Measurements from ENCODE around the gene TENT5C.

Gene TENT5C

GRCh38 chr1:117586747-117587498 is 18.9 kb upstream of the TENT5C start:
- H3K4me1 ChIP-seq (ENCODE audit: control insufficient read depth in 2 of 2, insufficient read depth in 1 of 2, low read depth in 1 of 2, low read length in 2 of 2), result no peaks in the 10 kb centered on the region
- H2AK5ac ChIP-seq (ENCODE audit: low read depth, low read length), result no peak overlapping the region
- no peak overlapping the region for H3K4me2 ChIP-seq (ENCODE audit: insufficient read depth, low read length, poor library complexity, severe bottlenecking)
- H2BK15ac ChIP-seq (ENCODE audit: low read length), result no peak overlapping the region
- no peak overlapping the region for H3K14ac ChIP-seq (ENCODE audit: low read length)
- H3K4ac ChIP-seq (ENCODE audit: low read length), result no peak overlapping the region
- no peak overlapping the region for H2AFZ ChIP-seq (ENCODE audit: low read length)
- H3K79me1 ChIP-seq (ENCODE audit: low read depth, low read length), result no peaks in the 10 kb centered on the region
- no peak overlapping the region for H3K23ac ChIP-seq (ENCODE audit: low read depth, low read length, poor library complexity)
- peaks cover 0 to 4% of the 10 kb centered on the region in 2 donors for H3K9me3 ChIP-seq (replicated peaks in 1 of 2; ENCODE audit: control insufficient read depth in 2 of 2, insufficient read depth in 1 of 2, low read depth in 1 of 2, low read length in 2 of 2)
- no peaks in the 10 kb centered on the region for H3K27me3 ChIP-seq (ENCODE audit: control insufficient read depth in 3 of 3, insufficient read depth in 3 of 3, low read depth in 1 of 3, low read length in 3 of 3)
- H4K8ac ChIP-seq (ENCODE audit: low read depth, low read length), result no peak overlapping the region
- H3K27ac ChIP-seq (replicated peaks; ENCODE audit: low read length), result no peak overlapping the region
- no CpG with 5 or more reads among the region's 13 CpGs for WGBS, 2 donors (ENCODE audit: extremely low coverage in 2 of 2, insufficient read length in 2 of 2, insufficient replicate concordance in 1 of 2)
- H3K36me3 ChIP-seq (replicated peaks in 1 of 2; ENCODE audit: control insufficient read depth in 2 of 2, insufficient read depth in 2 of 2, low read length in 2 of 2), result peaks cover 0 to 2% of the 10 kb centered on the region in 2 donors
- no peak overlapping the region for H2BK120ac ChIP-seq (ENCODE audit: low read depth, low read length)
- H3K9ac ChIP-seq (ENCODE audit: low read depth, low read length, poor library complexity), result no peak overlapping the region
- no peak overlapping the region for H4K91ac ChIP-seq (ENCODE audit: low read depth, low read length, poor library complexity)
- no peak overlapping the region for H2BK5ac ChIP-seq (ENCODE audit: low read length)
- no peak for DNase-seq (ENCODE audit: low spot score)
- H2BK12ac ChIP-seq (ENCODE audit: low read length), result no peak overlapping the region
- H3K4me3 ChIP-seq (ENCODE audit: low read length in 2 of 2), result no peak overlapping the region
- no peak overlapping the region for H3K18ac ChIP-seq (ENCODE audit: low read length)

GRCh38 chr1:117587499-117588356 is 18.1 kb upstream of the TENT5C start:
- Histone ChIP-seq H2AK5ac (ENCODE audit: low read depth, low read length) (no peak overlapping the region), H3K79me1 (ENCODE audit: low read depth, low read length) (no peaks in the 10 kb centered on the region), H3K4me2 (ENCODE audit: insufficient read depth, low read length, poor library complexity, severe bottlenecking) (no peak overlapping the region), H3K36me3 (replicated peaks in 1 of 2; ENCODE audit: control insufficient read depth in 2 of 2, insufficient read depth in 2 of 2, low read length in 2 of 2) (peaks cover 0 to 2% of the 10 kb centered on the region in 2 donors), H4K91ac (ENCODE audit: low read depth, low read length, poor library complexity) (no peak overlapping the region), H3K4me3 (ENCODE audit: low read length in 2 of 2) (no peak overlapping the region), H3K27me3 (ENCODE audit: control insufficient read depth in 3 of 3, insufficient read depth in 3 of 3, low read depth in 1 of 3, low read length in 3 of 3) (no peaks in the 10 kb centered on the region), H4K8ac (ENCODE audit: low read depth, low read length) (no peak overlapping the region), H3K27ac (replicated peaks; ENCODE audit: low read length) (no peak overlapping the region), H3K4me1 (ENCODE audit: control insufficient read depth in 2 of 2, insufficient read depth in 1 of 2, low read depth in 1 of 2, low read length in 2 of 2) (no peaks in the 10 kb centered on the region), H2BK15ac (ENCODE audit: low read length) (no peak overlapping the region), H2BK12ac (ENCODE audit: low read length) (no peak overlapping the region), H2BK5ac (ENCODE audit: low read length) (no peak overlapping the region), H2AFZ (ENCODE audit: low read length) (no peak overlapping the region), H3K9ac (ENCODE audit: low read depth, low read length, poor library complexity) (no peak overlapping the region), H2BK120ac (ENCODE audit: low read depth, low read length) (no peak overlapping the region), H3K23ac (ENCODE audit: low read depth, low read length, poor library complexity) (no peak overlapping the region), H3K14ac (ENCODE audit: low read length) (no peak overlapping the region), H3K9me3 (replicated peaks in 1 of 2; ENCODE audit: control insufficient read depth in 2 of 2, insufficient read depth in 1 of 2, low read depth in 1 of 2, low read length in 2 of 2) (peaks cover 0 to 4% of the 10 kb centered on the region in 2 donors), H3K18ac (ENCODE audit: low read length) (no peak overlapping the region), H3K4ac (ENCODE audit: low read length) (no peak overlapping the region)
- no peak for DNase-seq (ENCODE audit: low spot score)
- no CpG with 5 or more reads among the region's 14 CpGs for WGBS, 2 donors (ENCODE audit: extremely low coverage in 2 of 2, insufficient read length in 2 of 2, insufficient replicate concordance in 1 of 2)

DNA sequence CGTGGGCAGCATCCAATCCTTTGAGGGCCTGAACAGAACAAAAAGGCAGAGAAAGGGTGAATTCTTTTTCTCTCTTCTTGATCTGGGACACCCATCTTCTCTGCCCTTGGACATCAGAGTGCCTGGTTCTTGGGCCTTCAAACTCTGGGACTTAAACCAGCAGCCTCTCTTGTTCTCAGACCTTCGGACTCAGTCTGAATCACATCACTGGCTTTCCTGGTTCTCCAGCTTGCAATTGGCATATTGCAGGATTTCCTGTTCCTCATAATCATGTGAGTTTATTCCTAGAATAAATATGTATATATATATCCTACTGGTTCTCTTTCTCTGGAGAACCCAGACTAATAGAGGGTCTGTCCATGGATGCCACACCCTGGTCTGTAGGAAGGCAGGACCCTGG is 16.3 kb upstream of the TENT5C start:
- H3K79me1 ChIP-seq (ENCODE audit: low read depth, low read length), result no peaks in the 10 kb centered on the region
- no peak overlapping the region for H2BK5ac ChIP-seq (ENCODE audit: low read length)
- H3K27ac ChIP-seq (replicated peaks; ENCODE audit: low read length), result no peak overlapping the region
- no peak for DNase-seq (ENCODE audit: low spot score)
- no CpG with 5 or more reads among the region's 2 CpGs for WGBS, 2 donors (ENCODE audit: extremely low coverage in 2 of 2, insufficient read length in 2 of 2, insufficient replicate concordance in 1 of 2)
- no peak overlapping the region for H4K91ac ChIP-seq (ENCODE audit: low read depth, low read length, poor library complexity)
- no peak overlapping the region for H2BK15ac ChIP-seq (ENCODE audit: low read length)
- no peak overlapping the region for H3K14ac ChIP-seq (ENCODE audit: low read length)
- H2BK120ac ChIP-seq (ENCODE audit: low read depth, low read length), result no peak overlapping the region
- H2AFZ ChIP-seq (ENCODE audit: low read length), result no peak overlapping the region
- H3K4ac ChIP-seq (ENCODE audit: low read length), result no peak overlapping the region
- H3K9me3 ChIP-seq (replicated peaks in 1 of 2; ENCODE audit: control insufficient read depth in 2 of 2, insufficient read depth in 1 of 2, low read depth in 1 of 2, low read length in 2 of 2), result peaks cover 0 to 2% of the 10 kb centered on the region in 2 donors
- no peak overlapping the region for H3K4me3 ChIP-seq (ENCODE audit: low read length in 2 of 2)
- no peak overlapping the region for H3K18ac ChIP-seq (ENCODE audit: low read length)
- H3K27me3 ChIP-seq (ENCODE audit: control insufficient read depth in 3 of 3, insufficient read depth in 3 of 3, low read depth in 1 of 3, low read length in 3 of 3), result no peaks in the 10 kb centered on the region
- no peak overlapping the region for H3K4me2 ChIP-seq (ENCODE audit: insufficient read depth, low read length, poor library complexity, severe bottlenecking)
- no peak overlapping the region for H3K23ac ChIP-seq (ENCODE audit: low read depth, low read length, poor library complexity)
- H3K36me3 ChIP-seq (replicated peaks in 1 of 2; ENCODE audit: control insufficient read depth in 2 of 2, insufficient read depth in 2 of 2, low read length in 2 of 2), result no peaks in the 10 kb centered on the region
- H2BK12ac ChIP-seq (ENCODE audit: low read length), result no peak overlapping the region
- no peak overlapping the region for H2AK5ac ChIP-seq (ENCODE audit: low read depth, low read length)
- H3K4me1 ChIP-seq (ENCODE audit: control insufficient read depth in 2 of 2, insufficient read depth in 1 of 2, low read depth in 1 of 2, low read length in 2 of 2), result no peaks in the 10 kb centered on the region
- H3K9ac ChIP-seq (ENCODE audit: low read depth, low read length, poor library complexity), result no peak overlapping the region
- no peak overlapping the region for H4K8ac ChIP-seq (ENCODE audit: low read depth, low read length)

GRCh38 chr1:117590273-117590925 is 15.4 kb upstream of the TENT5C start:
- Histone ChIP-seq H2BK5ac (ENCODE audit: low read length) (no peak overlapping the region), H3K14ac (ENCODE audit: low read length) (no peak overlapping the region), H3K4me1 (ENCODE audit: control insufficient read depth in 2 of 2, insufficient read depth in 1 of 2, low read depth in 1 of 2, low read length in 2 of 2) (no peaks in the 10 kb centered on the region), H3K9ac (ENCODE audit: low read depth, low read length, poor library complexity) (no peak overlapping the region), H4K91ac (ENCODE audit: low read depth, low read length, poor library complexity) (no peak overlapping the region), H3K27ac (replicated peaks; ENCODE audit: low read length) (no peak overlapping the region), H2AFZ (ENCODE audit: low read length) (no peak overlapping the region), H4K8ac (ENCODE audit: low read depth, low read length) (no peak overlapping the region), H2BK15ac (ENCODE audit: low read length) (no peak overlapping the region), H2AK5ac (ENCODE audit: low read depth, low read length) (no peak overlapping the region), H3K4me2 (ENCODE audit: insufficient read depth, low read length, poor library complexity, severe bottlenecking) (no peak overlapping the region), H3K18ac (ENCODE audit: low read length) (no peak overlapping the region), H3K79me1 (ENCODE audit: low read depth, low read length) (no peaks in the 10 kb centered on the region), H3K23ac (ENCODE audit: low read depth, low read length, poor library complexity) (no peak overlapping the region), H3K4ac (ENCODE audit: low read length) (no peak overlapping the region), H2BK120ac (ENCODE audit: low read depth, low read length) (no peak overlapping the region), H2BK12ac (ENCODE audit: low read length) (no peak overlapping the region), H3K36me3 (replicated peaks in 1 of 2; ENCODE audit: control insufficient read depth in 2 of 2, insufficient read depth in 2 of 2, low read length in 2 of 2) (no peaks in the 10 kb centered on the region), H3K27me3 (ENCODE audit: control insufficient read depth in 3 of 3, insufficient read depth in 3 of 3, low read depth in 1 of 3, low read length in 3 of 3) (no peaks in the 10 kb centered on the region), H3K4me3 (ENCODE audit: low read length in 2 of 2) (no peak overlapping the region), H3K9me3 (replicated peaks in 1 of 2; ENCODE audit: control insufficient read depth in 2 of 2, insufficient read depth in 1 of 2, low read depth in 1 of 2, low read length in 2 of 2) (peaks cover 0 to 2% of the 10 kb centered on the region in 2 donors)
- WGBS, 2 donors (ENCODE audit: extremely low coverage in 2 of 2, insufficient read length in 2 of 2, insufficient replicate concordance in 1 of 2), result no CpG with 5 or more reads among the region's 7 CpGs
- DNase-seq (ENCODE audit: low spot score), result no peak

All from neuronal stem cell (in vitro differentiated cells).